Heart right ventricle (tissue), 16 donors: ENCODE results near the gene RBM3. TPM values are rescaled to one million over a fixed set of nuclear protein-coding genes. Genes with fewer than 3 reads are reported as not detected.
A peak's percentile ranks its signal among the peaks of the same experiment; 100 is the strongest.
"Not testable (repeated sequence)": the region's sequence is repeated elsewhere in the genome, so short reads cannot be mapped to it uniquely, and the experiment has no call there.

ENCODE experiments used
- ATAC-seq, 8 donors: fragments of 200-7000 bp; cut with Tn5 transposase; one replicate each; pipeline ENCODE4 v1.9.1; 2020; ENCODE audit warnings: mild to moderate bottlenecking in 8 of 8, moderate library complexity in 8 of 8, moderate number of reproducible peaks in 1 of 8
- DNase-seq, 2 donors: peaks; one replicate each; pipeline ENCODE4 v3.0.0-alpha.2; 2020
- H3K27ac ChIP-seq, 10 donors: fragments of 200-600 bp; sonication (generic) in 2 of 10; one replicate each; pipeline versions ENCODE4 v1.5.0 to v1.8.0; 2020 to 2022; ENCODE audit warnings: mild to moderate bottlenecking in 3 of 10
- H3K27me3 ChIP-seq, 7 donors: fragments of 200-600 bp; one replicate each; pipeline ENCODE4 v1.8.0; 2021 to 2022; ENCODE audit warnings: mild to moderate bottlenecking in 2 of 7
- H3K36me3 ChIP-seq, 9 donors: fragments of 200-600 bp; sonication (generic) in 1 of 9; one replicate each; pipeline versions ENCODE4 v1.5.0 to v1.8.0; 2020 to 2022; ENCODE audit warnings: mild to moderate bottlenecking in 2 of 9
- H3K4me1 ChIP-seq, 9 donors: fragments of 200-600 bp; sonication (generic) in 1 of 9; one replicate each; pipeline versions ENCODE4 v1.5.0 to v1.8.0; 2020 to 2022; ENCODE audit warnings: mild to moderate bottlenecking in 4 of 9
- H3K4me3 ChIP-seq, 10 donors: fragments of 200-600 bp; sonication (generic) in 2 of 10; one replicate each; pipeline versions ENCODE4 v1.5.0 to v1.8.0; 2020 to 2022; ENCODE audit warnings: mild to moderate bottlenecking in 7 of 10, moderate library complexity in 2 of 10
- H3K9me3 ChIP-seq, 11 donors: fragments of 200-600 bp in 10 of 11; sonication (generic) in 2 of 11; one replicate each; pipeline versions ENCODE4 v1.5.0 to v1.8.0; 2013 to 2022; ENCODE audit warnings: mild to moderate bottlenecking in 2 of 11, control low read depth in 1 of 11, moderate library complexity in 1 of 11
- CTCF ChIP-seq, 9 donors: fragments of 200-600 bp; sonication (generic) in 2 of 9; IDR thresholded peaks; one replicate each; pipeline versions ENCODE4 v1.5.0 to v1.8.0; 2021 to 2022; ENCODE audit warnings: antibody characterized with exemption in 9 of 9, mild to moderate bottlenecking in 5 of 9, moderate library complexity in 1 of 9
- WGBS, 2 donors: extraction: QIAGEN DNeasy Blood & Tissue Kit; methylation state at CpG; one replicate each; pipeline ENCODE4 v1.1.7; 2013; ENCODE audit warnings: inconsistent platforms in 1 of 2; 5-methylcytosine and 5-hydroxymethylcytosine counted together
- intact Hi-C, 10 donors: fragments of 100-400 bp; cut with DNase I; formaldehyde crosslinking; loops; one replicate each; pipeline versions ENCODE4 v1.11.1 to v1.14.2; 2022
- polyA plus RNA-seq, 2 donors: library from polyadenylated mRNA; stranded (reverse); fragments of 200-250 nt; gene quantifications; one replicate each; pipeline ENCODE4 v1.2.3, GENCODE V29; 2013
- total RNA-seq, 10 donors: library from RNA; stranded (reverse); fragmentation: NEBNext Ultra II Directional in 3 of 10; extraction: Animal tissue kit (Norgen Biotek cat#: 25700) in 3 of 10; gene quantifications; one replicate each; pipeline versions ENCODE4 v1.2.1 to v1.2.4, GENCODE V29; 2021 to 2023
- donor health status: Arrhythmogenic right ventricular cardiomyopathy.
- donor health status: ischemic (EF 13 %, LVEDD 7.1; RV severe dilation, severe dysfunction).
- donor health status: healthy with polysubstance abuse.
- donor health status: DM: no; HTN: yes; CAD: no.
- donor health status: DM: no; HTN: no; CAD: no.
- donor health status: ischemic (EF 25% LVEDD 6.9; RV normal size, moderate dysfunction).
- donor health status: ischemic (EF 25% LVEDD 5.7; RV mildly dilated, moderate dysfunction).
- donor health status: healthy.
- donor health status: DM: yes; HTN: yes; CAD: no.
- donor health status: Ischemic cardiomyopathy.
- donor health status: ischemic (EF 35%, LVEDD 5.7; RV mildly dilated, moderate dysfunction).
- donor health status: nonischemic (EF 11% LVEDD 7.7; RV severe dilation, severe dysfunction).
- donor health status: DM: yes; HTN: yes; CAD: no.
- donor health status: PGD.
- donor health status: ischemic (EF 29% LVEDD 5.4; RV normal size, mild dysfunction).
- donor health status: nonischemic (EF 23%, LVEDD 6.1; RV moderate dilation, normal function).

Gene RBM3
- total and polyA plus RNA-seq, 12 donors = 60.0 to 204 (median 111) TPM

GRCh38 chrX:48540028-48540375, 34.3 kb upstream of the RBM3 start:
- ATAC-seq (peak; percentile 44 to 81 (median 64)), DNase-seq (peak; percentile 29)
- Histone ChIP-seq H3K27me3 (no peaks in the 10 kb centered on the region), H3K27ac (peak overlapping the region; percentile 73 to 94 (median 88)), H3K4me3 (peak overlapping the region; percentile 35 to 79 (median 72)), H3K4me1 (peaks cover 0 to 13% (median 6%) of the 10 kb centered on the region in 9 donors), H3K36me3 (peaks cover 0 to 27% (median 0%) of the 10 kb centered on the region in 9 donors), H3K9me3 (no peaks in the 10 kb centered on the region)
- intact Hi-C loops = no loop called here
- 1 to 4% methylated on average over 9 to 12 of the region's 12 CpGs for WGBS, 2 donors
- TF ChIP-seq CTCF (IDR thresholded peaks at IDR 0.05) = no peak

- TF ChIP-seq CTCF (IDR thresholded peaks at IDR 0.05) = no peak
- no peaks in the 10 kb centered on the region for H3K9me3 ChIP-seq
- H3K36me3 ChIP-seq = peaks cover 0 to 32% (median 0%) of the 10 kb centered on the region in 9 donors
- ATAC-seq (no peak), DNase-seq (no peak)
- peak overlapping the region in 9 of 10 donors; percentile 63 to 79 (median 73) for H3K4me3 ChIP-seq
- peak overlapping the region in 8 of 10 donors; percentile 10 to 94 (median 90) for H3K27ac ChIP-seq
- WGBS, 2 donors = 53 to 61% methylated on average over 7 of the region's 7 CpGs
- H3K27me3 ChIP-seq = no peaks in the 10 kb centered on the region
- peaks cover 0 to 13% (median 6%) of the 10 kb centered on the region in 9 donors for H3K4me1 ChIP-seq
- intact Hi-C loops = no loop called here
These were observed 33.8 kb upstream of the RBM3 start for GRCh38 chrX:48540480-48540879.

GRCh38 chrX:48541140-48541814, 33.0 kb upstream of the RBM3 start:
- H3K4me3 ChIP-seq = no peak overlapping the region
- TF ChIP-seq CTCF (IDR thresholded peaks at IDR 0.05) = no peak
- DNase-seq (no peak), ATAC-seq (no peak)
- no peaks in the 10 kb centered on the region for H3K27me3 ChIP-seq
- peaks cover 0 to 13% (median 6%) of the 10 kb centered on the region in 9 donors for H3K4me1 ChIP-seq
- 86 to 88% methylated on average over 10 of the region's 10 CpGs for WGBS, 2 donors
- no peaks in the 10 kb centered on the region for H3K9me3 ChIP-seq
- peak overlapping the region in 1 of 10 donors; percentile 90 for H3K27ac ChIP-seq
- H3K36me3 ChIP-seq = peaks cover 0 to 37% (median 0%) of the 10 kb centered on the region in 9 donors
- intact Hi-C loops = no loop called here

- Histone ChIP-seq H3K27ac (no peak overlapping the region), H3K4me1 (no peaks in the 10 kb centered on the region), H3K27me3 (no peaks in the 10 kb centered on the region), H3K36me3 (peaks cover 0 to 76% (median 0%) of the 10 kb centered on the region in 9 donors), H3K4me3 (no peak overlapping the region), H3K9me3 (no peaks in the 10 kb centered on the region)
- ATAC-seq = no peak
- TF ChIP-seq CTCF (IDR thresholded peaks at IDR 0.05) = no peak
- intact Hi-C loops = no loop called here
- DNase-seq = no peak
- 93 to 96% methylated on average over 3 of the region's 3 CpGs for WGBS, 2 donors
These were observed 25.4 kb upstream of the RBM3 start for GRCh38 chrX:48548871-48549270.

GRCh38 chrX:48555731-48556325, 18.5 kb upstream of the RBM3 start:
- WGBS, 2 donors = 31 to 41% methylated on average over 9 of the region's 9 CpGs
- DNase-seq, H3K4me1 ChIP-seq, intact Hi-C loops, H3K9me3 ChIP-seq, H3K27me3 ChIP-seq, ATAC-seq, H3K4me3 ChIP-seq: not testable (repeated sequence)
- Histone ChIP-seq H3K27ac (peak overlapping the region in 5 of 10 donors; percentile 35 to 60 (median 52)), H3K36me3 (peaks cover 0 to 77% (median 0%) of the 10 kb centered on the region in 9 donors)
